Esophagus muscularis mucosa (tissue), 4 donors: ENCODE data around the gene IQSEC3. TPM values are rescaled to one million over a fixed set of nuclear protein-coding genes. Genes with fewer than 3 reads are reported as not detected.

ENCODE experiments used
- DNase-seq: peaks from one replicate; pipeline ENCODE4 v3.0.0-alpha.2; 2017; ENCODE audit errors: extremely low spot score
- H3K27ac ChIP-seq, 4 donors: fragments of 200-600 bp; sonication (generic); replicated peaks in 1 of 4; 1 replicate in 3 of 4; 2 replicates in 1 of 4; pipeline ENCODE4 v1.5.1; 2016 to 2019; ENCODE audit warnings: mild to moderate bottlenecking in 1 of 4
- H3K27me3 ChIP-seq, 4 donors: fragments of 200-600 bp; sonication (generic); one replicate each; pipeline versions ENCODE4 v1.5.1 to v1.6.0; 2016 to 2019
- H3K36me3 ChIP-seq, 4 donors: fragments of 200-600 bp; sonication (generic); one replicate each; pipeline ENCODE4 v1.5.1; 2016 to 2019
- H3K4me1 ChIP-seq, 4 donors: fragments of 200-600 bp; sonication (generic); one replicate each; pipeline ENCODE4 v1.5.1; 2016 to 2019
- H3K4me3 ChIP-seq, 4 donors: fragments of 200-600 bp; sonication (generic); 1 replicate in 2 of 4; 2 replicates in 2 of 4; pipeline ENCODE4 v1.5.1; 2016 to 2019; ENCODE audit warnings: mild to moderate bottlenecking in 4 of 4, moderate library complexity in 1 of 4
- H3K9me3 ChIP-seq, 4 donors: fragments of 200-600 bp; sonication (generic); 1 replicate in 3 of 4; 2 replicates in 1 of 4; pipeline ENCODE4 v1.5.1; 2016 to 2019
- CTCF ChIP-seq, 3 experiments: fragments of 200-600 bp in 2 of 3; fragments of 450-650 bp in 1 of 3; sonication (generic) in 2 of 3; IDR thresholded peaks; one replicate each; pipeline ENCODE4 v1.5.1; 2017 to 2019; ENCODE audit warnings: antibody characterized with exemption in 3 of 3, mild to moderate bottlenecking in 2 of 3, moderate library complexity in 1 of 3
- EP300 ChIP-seq: sonication (generic); formaldehyde crosslinking; IDR thresholded peaks from one replicate; pipeline ENCODE4 v1.6.1; 2017; ENCODE audit warnings: antibody characterized with exemption
- POLR2A ChIP-seq: fragments of 450-650 bp; IDR thresholded peaks from one replicate; pipeline ENCODE4 v1.6.1; 2017; ENCODE audit warnings: antibody characterized with exemption, moderate library complexity, mild to moderate bottlenecking, low read depth
- POLR2AphosphoS5 ChIP-seq, 2 donors: sonication (generic); formaldehyde crosslinking; IDR thresholded peaks; one replicate each; pipeline ENCODE4 v1.6.1; 2017; ENCODE audit warnings: antibody characterized with exemption in 2 of 2
- WGBS: methylation state at CpG from one replicate; pipeline ENCODE4 v1.1.5; 2018; 5-methylcytosine and 5-hydroxymethylcytosine counted together
- intact Hi-C: fragments of 100-400 bp; cut with DNase I; formaldehyde crosslinking; loops from one replicate; pipeline ENCODE4 v1.15.1; 2023
- total RNA-seq, 4 donors: library from RNA; depleted of rRNA; stranded (reverse); fragments of >200 nt; gene quantifications; one replicate each; pipeline versions ENCODE4 v1.1.0 to v1.2.1, GENCODE V29; 2016

The IQSEC3 gene
- total RNA-seq, 4 donors from 2014 or later: 0.26 to 2.3 (median 1.4) TPM

- no peak for DNase-seq
- intact Hi-C loops: no loop called here
- no peaks in the 10 kb centered on the region for H3K36me3 ChIP-seq
- no peak overlapping the region for H3K27ac ChIP-seq
- H3K4me1 ChIP-seq: no peaks in the 10 kb centered on the region
- peaks cover 0 to 57% (median 5%) of the 10 kb centered on the region in 4 donors for H3K27me3 ChIP-seq
- no peaks in the 10 kb centered on the region for H3K9me3 ChIP-seq
- no peak overlapping the region for H3K4me3 ChIP-seq
- TF ChIP-seq POLR2A (no peak), POLR2AphosphoS5 (IDR thresholded peaks at IDR 0.05) (no peak), EP300 (no peak), CTCF (IDR thresholded peaks at IDR 0.05) (no peak)
- WGBS: 86% methylated on average over 1 of the region's 1 CpG
Measured at GRCh38 chr12:96543-96942, 30.0 kb downstream of the IQSEC3 start.

- Histone ChIP-seq H3K27me3 (peaks cover 0 to 79% (median 5%) of the 10 kb centered on the region in 4 donors), H3K36me3 (no peaks in the 10 kb centered on the region), H3K9me3 (no peaks in the 10 kb centered on the region), H3K4me1 (no peaks in the 10 kb centered on the region), H3K27ac (no peak overlapping the region), H3K4me3 (no peak overlapping the region)
- WGBS: 40% methylated on average over 12 of the region's 12 CpGs
- intact Hi-C loops: no loop called here
- DNase-seq: no peak
- TF ChIP-seq POLR2A (no peak), POLR2AphosphoS5 (IDR thresholded peaks at IDR 0.05) (no peak), CTCF (IDR thresholded peaks at IDR 0.05) (no peak), EP300 (no peak)
Measured at GRCh38 chr12:98924-99352, 32.4 kb downstream of the IQSEC3 start.

- Histone ChIP-seq H3K27me3 (peaks cover 0 to 75% (median 6%) of the 10 kb centered on the region in 4 donors), H3K36me3 (no peaks in the 10 kb centered on the region), H3K27ac (no peak overlapping the region), H3K4me1 (no peaks in the 10 kb centered on the region), H3K4me3 (no peak overlapping the region), H3K9me3 (no peaks in the 10 kb centered on the region)
- TF ChIP-seq EP300 (no peak), POLR2A (no peak), CTCF (IDR thresholded peaks at IDR 0.05) (no peak), POLR2AphosphoS5 (IDR thresholded peaks at IDR 0.05) (no peak)
- no peak for DNase-seq
- intact Hi-C loops: no loop called here
- 29% methylated on average over 13 of the region's 13 CpGs for WGBS
Measured at GRCh38 chr12:99605-100004, 33.0 kb downstream of the IQSEC3 start.

GRCh38 chr12:101969-102878, 35.7 kb downstream of the IQSEC3 start:
- H3K27me3 ChIP-seq: peaks cover 0 to 81% (median 10%) of the 10 kb centered on the region in 4 donors
- WGBS: 74% methylated on average over 14 of the region's 15 CpGs
- H3K4me1 ChIP-seq: no peaks in the 10 kb centered on the region
- no peak for DNase-seq
- no peaks in the 10 kb centered on the region for H3K36me3 ChIP-seq
- H3K9me3 ChIP-seq: no peaks in the 10 kb centered on the region
- TF ChIP-seq CTCF (IDR thresholded peaks at IDR 0.05): no peak
- no peak for TF ChIP-seq POLR2AphosphoS5 (IDR thresholded peaks at IDR 0.05)
- TF ChIP-seq EP300: no peak
- no peak for TF ChIP-seq POLR2A
- intact Hi-C loops: no loop called here
- H3K4me3 ChIP-seq: no peak overlapping the region
- H3K27ac ChIP-seq: no peak overlapping the region
